Right cardiac atrium (tissue), 5 donors: ENCODE results near the gene CSTF3. TPM values are rescaled to one million over a fixed set of nuclear protein-coding genes. Genes with fewer than 3 reads are reported as not detected.
"Not testable (repeated sequence)": the region's sequence is repeated elsewhere in the genome, so short reads cannot be mapped to it uniquely, and the experiment has no call there.

Source experiments
- ATAC-seq, 2 donors: fragments of 200-7000 bp; cut with Tn5 transposase; one replicate each; pipeline versions ENCODE4 v1.8.0 to v1.9.1; 2020; ENCODE audit warnings: moderate library complexity in 2 of 2, mild to moderate bottlenecking in 1 of 2
- DNase-seq, 3 donors: peaks; one replicate each; pipeline ENCODE4 v3.0.0-alpha.2; 2020
- H3K27ac ChIP-seq: one replicate; pipeline ENCODE4 v1.5.1; 2013; ENCODE audit warnings: mild to moderate bottlenecking, low read length, control low read depth, moderate library complexity
- H3K27me3 ChIP-seq: one replicate; pipeline ENCODE4 v1.6.1; 2013; ENCODE audit not compliant: control insufficient read depth, insufficient read depth
- H3K4me1 ChIP-seq: one replicate; pipeline ENCODE4 v1.6.1; 2013; ENCODE audit warnings: low read length; ENCODE audit not compliant: control insufficient read depth, insufficient read depth
- H3K4me3 ChIP-seq: one replicate; pipeline ENCODE4 v1.5.1; 2013; ENCODE audit warnings: low read length, control low read depth
- H3K9me3 ChIP-seq: one replicate; pipeline ENCODE4 v1.6.1; 2013; ENCODE audit warnings: low read length; ENCODE audit not compliant: control insufficient read depth
- WGBS: extraction: QIAGEN DNeasy Blood & Tissue Kit; methylation state at CpG from one replicate; pipeline ENCODE4 v1.1.7; 2013; 5-methylcytosine and 5-hydroxymethylcytosine counted together
- intact Hi-C, 4 donors: fragments of 100-400 bp; cut with DNase I; formaldehyde crosslinking; loops; one replicate each; pipeline versions ENCODE4 v1.11.0 to v1.14.0; 2022 to 2023
- polyA plus RNA-seq: library from polyadenylated mRNA; stranded (reverse); fragments of 200-250 nt; gene quantifications from one replicate; pipeline ENCODE4 v1.2.3, GENCODE V29; 2013
- total RNA-seq, 4 donors: library from RNA; stranded (reverse); fragmentation: NEBNext Ultra II Directional; extraction: Animal tissue kit (Norgen Biotek cat#: 25700); gene quantifications; one replicate each; pipeline ENCODE4 v1.2.1, GENCODE V29; 2021
- donor health status: healthy with polysubstance abuse.
- donor health status: DM: no; HTN: yes; CAD: no.
- donor health status: DM: no; HTN: no; CAD: no.
- donor health status: DM: no; HTN: yes; CAD: no; lungs with severe emphysema.
- donor health status: DM: yes; HTN: yes; CAD: no.

Gene CSTF3
- total and polyA plus RNA-seq, 5 donors = 11.2 to 18.2 (median 14.1) TPM

GRCh38 chr11:33128739-33129138, 32.5 kb downstream of the CSTF3 start:
- Histone ChIP-seq H3K27ac (no peak overlapping the region), H3K4me1 (no peaks in the 10 kb centered on the region), H3K9me3 (no peaks in the 10 kb centered on the region), H3K27me3 (no peaks in the 10 kb centered on the region), H3K4me3 (no peak overlapping the region)
- intact Hi-C loops = no loop called here
- WGBS = 88% methylated on average over 2 of the region's 2 CpGs
- DNase-seq (no peak), ATAC-seq (no peak)

- Histone ChIP-seq H3K4me3 (no peak overlapping the region), H3K27me3 (no peaks in the 10 kb centered on the region), H3K27ac (no peak overlapping the region), H3K9me3 (no peaks in the 10 kb centered on the region), H3K4me1 (no peaks in the 10 kb centered on the region)
- WGBS = 75% methylated on average over 3 of the region's 3 CpGs
- ATAC-seq (no peak), DNase-seq (no peak)
- intact Hi-C loops = no loop called here
Observed at GRCh38 chr11:33125611-33126010, 35.7 kb downstream of the CSTF3 start.

- H3K4me3 ChIP-seq = no peak overlapping the region
- no peaks in the 10 kb centered on the region for H3K4me1 ChIP-seq
- intact Hi-C loops = no loop called here
- ATAC-seq (no peak), DNase-seq (no peak)
- no peaks in the 10 kb centered on the region for H3K9me3 ChIP-seq
- H3K27ac ChIP-seq = no peak overlapping the region
- WGBS = over 99% methylated on average over 2 of the region's 2 CpGs
- no peaks in the 10 kb centered on the region for H3K27me3 ChIP-seq
Observed at GRCh38 chr11:33125025-33125424, 36.3 kb downstream of the CSTF3 start.

- DNase-seq, ATAC-seq, intact Hi-C loops, H3K27me3 ChIP-seq, H3K27ac ChIP-seq, H3K4me1 ChIP-seq, H3K9me3 ChIP-seq, H3K4me3 ChIP-seq: not testable (repeated sequence)
- WGBS = 95% methylated on average over 1 of the region's 1 CpG
Observed at GRCh38 chr11:33122696-33123095, 38.6 kb downstream of the CSTF3 start.

- Histone ChIP-seq H3K27ac (no peak overlapping the region), H3K9me3 (no peaks in the 10 kb centered on the region), H3K4me1 (no peaks in the 10 kb centered on the region), H3K27me3 (no peaks in the 10 kb centered on the region), H3K4me3 (no peak overlapping the region)
- intact Hi-C loops = no loop called here
- DNase-seq (no peak), ATAC-seq (no peak)
Observed at GRCh38 chr11:33116535-33116934, 44.7 kb downstream of the CSTF3 start.

- Histone ChIP-seq H3K9me3 (no peaks in the 10 kb centered on the region), H3K27me3 (no peaks in the 10 kb centered on the region), H3K27ac (no peak overlapping the region), H3K4me3 (no peak overlapping the region), H3K4me1 (no peaks in the 10 kb centered on the region)
- ATAC-seq (no peak), DNase-seq (peak in 1 of 3 donors; percentile 16)
- 42% methylated on average over 1 of the region's 1 CpG for WGBS
- intact Hi-C loops = no loop called here
Observed at GRCh38 chr11:33110083-33110482, 51.2 kb downstream of the CSTF3 start.

GRCh38 chr11:33109294-33109895, 51.9 kb downstream of the CSTF3 start:
- Histone ChIP-seq H3K27me3 (no peaks in the 10 kb centered on the region), H3K4me1 (no peaks in the 10 kb centered on the region), H3K4me3 (no peak overlapping the region), H3K9me3 (no peaks in the 10 kb centered on the region), H3K27ac (no peak overlapping the region)
- no peak for ATAC-seq
- no peak for DNase-seq
- intact Hi-C loops = no loop called here

GRCh38 chr11:33103836-33104235, 57.4 kb downstream of the CSTF3 start:
- H3K4me1 ChIP-seq = no peaks in the 10 kb centered on the region
- no peak overlapping the region for H3K4me3 ChIP-seq
- H3K9me3 ChIP-seq = no peaks in the 10 kb centered on the region
- no peaks in the 10 kb centered on the region for H3K27me3 ChIP-seq
- ATAC-seq = no peak
- intact Hi-C loops = no loop called here
- no peak for DNase-seq
- H3K27ac ChIP-seq = no peak overlapping the region

GRCh38 chr11:33094157-33094556, 67.1 kb downstream of the CSTF3 start:
- 42% methylated on average over 1 of the region's 1 CpG for WGBS
- ATAC-seq (no peak), DNase-seq (no peak)
- no peaks in the 10 kb centered on the region for H3K4me1 ChIP-seq
- H3K27ac ChIP-seq = no peak overlapping the region
- H3K4me3 ChIP-seq = no peak overlapping the region
- no peaks in the 10 kb centered on the region for H3K9me3 ChIP-seq
- intact Hi-C loops = no loop called here
- no peaks in the 10 kb centered on the region for H3K27me3 ChIP-seq

GRCh38 chr11:33089776-33090175, 71.5 kb downstream of the CSTF3 start:
- intact Hi-C loops = no loop called here
- no peak for DNase-seq

GRCh38 chr11:33086017-33086416, 75.3 kb downstream of the CSTF3 start:
- WGBS = 75% methylated on average over 1 of the region's 1 CpG
- H3K9me3 ChIP-seq = no peaks in the 10 kb centered on the region
- DNase-seq (no peak), ATAC-seq (no peak)
- H3K4me3 ChIP-seq = no peak overlapping the region
- no peaks in the 10 kb centered on the region for H3K4me1 ChIP-seq
- intact Hi-C loops = no loop called here
- no peaks in the 10 kb centered on the region for H3K27me3 ChIP-seq
- H3K27ac ChIP-seq = no peak overlapping the region

More at GRCh38 chr11:33089776-33090175, 71.5 kb downstream of the CSTF3 start:
- no peaks in the 10 kb centered on the region for H3K4me1 ChIP-seq
- H3K27ac ChIP-seq = no peak overlapping the region
- ATAC-seq = no peak
- no peak overlapping the region for H3K4me3 ChIP-seq
- H3K27me3 ChIP-seq = no peaks in the 10 kb centered on the region
- H3K9me3 ChIP-seq = no peaks in the 10 kb centered on the region

- ATAC-seq (no peak), DNase-seq (no peak)
- no peaks in the 10 kb centered on the region for H3K9me3 ChIP-seq
- H3K27me3 ChIP-seq = no peaks in the 10 kb centered on the region
- H3K27ac ChIP-seq = no peak overlapping the region
- intact Hi-C loops = no loop called here
- no peaks in the 10 kb centered on the region for H3K4me1 ChIP-seq
- no peak overlapping the region for H3K4me3 ChIP-seq
- WGBS = 89% methylated on average over 1 of the region's 1 CpG
Observed at GRCh38 chr11:33083918-33084317, 77.4 kb downstream of the CSTF3 start.
